ENCODE measurements around the gene SESN3.
"Not testable (repeated sequence)": the region's sequence is repeated elsewhere in the genome, so short reads cannot be mapped to it uniquely, and the experiment has no call there.

Gene SESN3

DNA sequence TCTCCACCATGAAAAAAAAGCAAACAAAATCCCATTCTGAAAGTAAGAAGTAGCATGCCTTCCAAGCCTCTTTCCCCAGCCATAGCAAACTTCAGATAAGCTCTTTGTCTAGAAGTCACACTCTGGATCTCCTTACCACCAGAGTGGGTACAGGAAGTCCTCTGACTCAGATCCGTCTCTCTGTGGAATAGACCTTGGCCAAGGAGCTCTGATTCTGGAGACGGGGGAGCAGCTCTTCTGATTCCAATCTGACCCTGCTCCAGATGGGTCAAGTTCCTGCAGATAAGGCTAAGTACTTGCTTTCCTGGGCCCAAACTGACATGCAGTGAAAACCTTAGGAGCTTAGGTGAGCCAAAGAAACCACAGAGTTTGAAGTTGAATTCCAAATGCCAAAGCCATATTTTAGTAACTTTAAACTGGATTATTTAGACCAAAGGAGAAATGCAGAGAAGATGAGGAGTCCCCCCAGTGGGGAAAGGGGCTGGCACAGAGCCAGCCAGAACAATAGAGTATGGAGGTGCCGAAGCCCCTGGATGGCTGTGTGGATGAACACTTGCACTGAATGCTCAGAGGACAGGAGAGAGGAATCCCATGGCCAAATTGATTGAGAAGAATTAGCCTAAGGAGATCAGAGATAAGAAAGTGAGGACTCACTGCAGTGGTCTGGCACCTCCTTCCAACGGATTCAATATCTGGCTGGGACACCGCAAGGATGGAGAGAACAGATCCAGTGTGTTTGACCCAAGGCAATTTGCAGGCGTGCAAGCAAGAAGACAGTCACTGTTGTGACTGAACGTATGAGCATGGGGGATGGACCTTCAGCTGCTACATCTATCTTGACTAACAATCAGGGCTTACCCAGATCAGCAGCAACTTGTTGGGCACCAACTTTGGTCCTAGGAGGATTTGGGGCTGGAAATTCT, 86.4 kb downstream of the SESN3 start:
- TF ChIP-seq POLR2A (IDR thresholded peaks at IDR 0.05; ENCODE audit: low read depth, low read length) = no peak
- DNase-seq (ENCODE audit: insufficient read length, low spot score) (no peak), FAIRE-seq (no peak)

GRCh38 chr11:95143106-95143681, 87.8 kb downstream of the SESN3 start:
- DNase-seq (ENCODE audit: insufficient read length, low spot score) (no peak), FAIRE-seq (no peak)
- TF ChIP-seq POLR2A (IDR thresholded peaks at IDR 0.05; ENCODE audit: low read depth, low read length) = no peak

GRCh38 chr11:95142431-95142830, 88.6 kb downstream of the SESN3 start:
- TF ChIP-seq POLR2A (IDR thresholded peaks at IDR 0.05; ENCODE audit: low read depth, low read length) = no peak
- DNase-seq (ENCODE audit: insufficient read length, low spot score) (no peak), FAIRE-seq (no peak)

- TF ChIP-seq POLR2A (IDR thresholded peaks at IDR 0.05; ENCODE audit: low read depth, low read length) = no peak
- FAIRE-seq = no peak
- DNase-seq (ENCODE audit: insufficient read length, low spot score) = no peak
Measured at GRCh38 chr11:95140397-95141033, 90.5 kb downstream of the SESN3 start.

DNA sequence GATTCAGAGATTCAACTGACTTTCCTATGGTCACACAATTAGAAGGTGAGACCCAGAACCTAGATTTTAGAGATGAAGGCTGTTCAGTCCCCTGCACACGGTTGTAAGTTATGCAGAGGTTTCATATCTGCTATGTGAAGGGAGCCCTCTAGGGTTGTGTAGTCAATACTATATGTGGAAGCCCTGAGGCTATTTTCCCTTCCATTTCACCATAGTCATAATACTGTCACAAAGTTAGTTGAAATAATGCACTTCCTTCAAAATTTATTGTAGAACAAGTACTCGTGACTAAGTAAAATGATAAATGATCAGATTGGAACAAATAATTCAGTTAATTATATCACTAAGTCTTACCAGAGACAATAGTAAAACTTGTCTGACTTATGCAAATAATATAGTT, 92.6 kb downstream of the SESN3 start:
- DNase-seq (ENCODE audit: insufficient read length, low spot score) (no peak), FAIRE-seq (no peak)
- TF ChIP-seq POLR2A (IDR thresholded peaks at IDR 0.05; ENCODE audit: low read depth, low read length) = no peak

DNA sequence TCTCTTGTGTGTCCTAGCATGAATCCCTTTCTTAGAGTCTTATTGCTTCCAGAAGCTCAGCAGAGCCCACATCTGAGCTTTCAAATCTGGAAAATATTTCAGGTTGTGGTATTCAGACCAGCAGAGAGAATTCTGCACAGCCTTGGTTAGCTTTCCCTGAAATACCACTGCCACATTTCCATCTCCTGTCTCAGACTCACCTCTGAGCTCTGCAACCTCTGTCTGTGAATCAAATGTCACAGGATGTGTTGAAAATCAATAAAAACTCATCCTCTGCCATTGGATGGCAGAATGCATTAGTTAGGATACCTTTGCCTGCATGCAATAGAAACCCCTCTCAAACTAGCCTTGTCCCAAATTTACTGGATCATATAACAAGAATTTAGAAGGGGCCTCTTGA, 93.7 kb downstream of the SESN3 start:
- FAIRE-seq (no peak), DNase-seq (ENCODE audit: insufficient read length, low spot score) (no peak)
- TF ChIP-seq POLR2A (IDR thresholded peaks at IDR 0.05; ENCODE audit: low read depth, low read length) = no peak

DNA sequence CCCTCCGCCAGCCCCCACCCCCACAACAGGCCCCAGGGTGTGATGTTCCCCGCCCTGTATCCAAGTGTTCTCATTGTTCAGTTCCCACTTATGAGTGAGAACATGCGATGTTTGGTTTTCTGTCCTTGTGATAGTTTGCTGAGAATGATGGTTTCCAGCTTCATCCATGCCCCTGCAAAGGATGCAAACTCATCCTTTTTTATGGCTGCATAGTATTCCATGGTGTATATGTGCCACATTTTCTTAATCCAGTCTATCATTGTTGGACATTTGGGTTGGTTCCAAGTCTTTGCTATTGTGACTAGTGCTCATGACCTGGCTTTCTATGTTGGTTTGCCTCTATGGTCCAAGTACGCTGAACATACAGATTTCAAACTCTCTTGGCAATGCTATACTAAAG, 94.3 kb downstream of the SESN3 start:
- FAIRE-seq; DNase-seq (ENCODE audit: insufficient read length, low spot score): not testable (repeated sequence)

DNA sequence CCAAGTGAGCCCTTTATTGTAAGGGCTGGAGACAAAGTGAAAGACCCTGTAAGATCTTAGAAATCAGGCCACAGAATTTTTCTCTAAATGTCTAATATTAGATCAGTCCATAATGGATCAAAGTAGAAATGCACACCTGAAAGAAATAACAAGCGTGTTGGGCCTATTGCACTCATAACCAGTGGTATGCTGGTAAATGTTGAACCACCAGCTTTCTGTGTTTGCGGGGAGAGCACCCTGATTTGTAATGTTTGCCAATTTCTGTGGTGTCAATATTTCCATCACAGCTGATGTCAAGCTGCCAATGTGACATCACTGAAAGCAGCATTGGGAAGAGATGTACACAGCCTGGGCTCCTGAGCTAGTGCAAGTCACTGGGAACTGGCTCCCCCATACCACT, 95.1 kb downstream of the SESN3 start:
- FAIRE-seq (no peak), DNase-seq (ENCODE audit: insufficient read length, low spot score) (no peak)
- TF ChIP-seq POLR2A (IDR thresholded peaks at IDR 0.05; ENCODE audit: low read depth, low read length) = no peak

- TF ChIP-seq POLR2A (IDR thresholded peaks at IDR 0.05; ENCODE audit: low read depth, low read length) = no peak
- DNase-seq (ENCODE audit: insufficient read length, low spot score) (no peak), FAIRE-seq (no peak)
Measured at GRCh38 chr11:95135155-95135554, 95.8 kb downstream of the SESN3 start.

DNA sequence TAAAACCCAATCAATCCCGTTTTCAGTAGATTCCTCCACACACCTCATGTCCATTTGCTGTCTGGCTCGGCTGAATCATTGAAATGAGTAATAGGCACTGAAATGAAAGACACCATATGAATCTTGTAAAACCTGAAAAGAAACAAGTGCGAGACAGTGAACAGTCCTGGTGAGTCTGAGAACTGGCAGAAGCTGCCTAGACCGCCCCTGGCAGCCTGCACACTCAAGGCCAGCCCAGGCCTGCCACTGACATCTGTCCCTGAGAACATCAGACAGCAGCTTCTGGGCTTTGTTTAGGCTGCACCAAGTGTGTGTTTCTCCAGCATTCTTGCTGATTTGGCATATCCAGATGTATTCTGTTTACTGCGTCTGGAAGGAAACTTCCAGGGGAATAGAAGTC, 96.5 kb downstream of the SESN3 start:
- DNase-seq (ENCODE audit: insufficient read length, low spot score) = no peak
- no peak for FAIRE-seq
- TF ChIP-seq POLR2A (IDR thresholded peaks at IDR 0.05; ENCODE audit: low read depth, low read length) = no peak

DNA sequence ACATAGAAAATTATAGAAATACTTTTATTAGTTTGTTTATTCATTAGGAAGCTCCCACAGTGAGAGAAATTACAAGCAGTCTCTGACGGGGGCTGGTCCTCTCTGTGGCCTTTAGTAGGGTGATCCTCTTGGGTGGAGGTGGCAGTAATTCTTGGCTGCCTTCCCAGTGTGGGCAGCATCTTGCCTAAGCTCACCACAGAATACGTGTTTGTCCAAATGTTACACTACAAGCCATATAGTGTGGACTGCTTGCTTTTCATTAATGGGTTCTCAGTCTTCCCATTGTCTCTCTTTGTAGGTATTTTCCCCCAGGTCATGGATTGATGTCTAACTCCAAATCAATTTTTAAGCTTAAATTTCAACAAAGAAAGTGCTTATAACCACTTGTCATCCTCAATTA, 98.0 kb downstream of the SESN3 start:
- DNase-seq (ENCODE audit: insufficient read length, low spot score) (no peak), FAIRE-seq (no peak)
- no peak for TF ChIP-seq POLR2A (IDR thresholded peaks at IDR 0.05; ENCODE audit: low read depth, low read length)

GRCh38 chr11:95128602-95129001, 102.4 kb downstream of the SESN3 start:
- no peak for DNase-seq (ENCODE audit: insufficient read length, low spot score)
- FAIRE-seq = no peak
- no peak for TF ChIP-seq POLR2A (IDR thresholded peaks at IDR 0.05; ENCODE audit: low read depth, low read length)

- no peak for TF ChIP-seq POLR2A (IDR thresholded peaks at IDR 0.05; ENCODE audit: low read depth, low read length)
- FAIRE-seq (no peak), DNase-seq (ENCODE audit: insufficient read length, low spot score) (no peak)
Measured at GRCh38 chr11:95123556-95123955, 107.4 kb downstream of the SESN3 start.

DNA sequence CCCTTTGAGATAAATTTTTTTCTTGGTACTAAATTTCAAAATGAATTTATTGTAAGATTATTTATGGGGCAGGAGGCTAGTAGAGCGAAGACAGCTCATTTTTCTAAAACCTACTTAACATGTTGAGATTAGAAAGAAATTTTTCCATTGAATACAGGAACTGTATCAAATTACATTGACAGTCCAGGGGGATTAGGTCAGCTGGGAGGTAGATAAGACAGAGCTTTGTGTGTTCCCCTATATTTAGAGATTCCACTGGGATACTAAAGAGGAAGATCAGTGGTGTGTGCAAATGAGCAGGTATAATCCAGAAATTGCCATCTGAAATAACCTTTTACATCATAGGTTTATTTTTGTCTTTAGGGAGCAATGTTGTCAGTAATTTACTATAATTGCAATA, 109.3 kb downstream of the SESN3 start:
- FAIRE-seq (no peak), DNase-seq (ENCODE audit: insufficient read length, low spot score) (no peak)
- TF ChIP-seq POLR2A (IDR thresholded peaks at IDR 0.05; ENCODE audit: low read depth, low read length) = no peak

Data from H54 (cell line).